Upper lobe of left lung (tissue), 6 donors: ENCODE results near the gene SMIM27. TPM values are rescaled to one million over a fixed set of nuclear protein-coding genes. Genes with fewer than 3 reads are reported as not detected.

Experiments used
- ATAC-seq, 2 donors: fragments of 200-7000 bp; cut with Tn5 transposase; one replicate each; pipeline ENCODE4 v1.9.1; 2022; ENCODE audit warnings: mild to moderate bottlenecking in 2 of 2, moderate library complexity in 2 of 2; ENCODE audit not compliant: low FRiP score in 2 of 2
- DNase-seq, 2 donors: peaks; one replicate each; pipeline ENCODE4 v3.0.0-alpha.2; 2019 to 2020
- H3K27ac ChIP-seq, 4 donors: fragments of 200-600 bp; sonication (generic); one replicate each; pipeline ENCODE4 v1.5.1; 2016 to 2019
- H3K27me3 ChIP-seq, 4 donors: fragments of 200-600 bp; sonication (generic); one replicate each; pipeline ENCODE4 v1.5.1; 2017 to 2019
- H3K36me3 ChIP-seq, 4 donors: fragments of 200-600 bp; sonication (generic); one replicate each; pipeline ENCODE4 v1.5.1; 2016 to 2019
- H3K4me1 ChIP-seq, 4 donors: fragments of 200-600 bp; sonication (generic); one replicate each; pipeline ENCODE4 v1.5.1; 2018 to 2019
- H3K4me3 ChIP-seq, 4 donors: fragments of 200-600 bp; sonication (generic); one replicate each; pipeline ENCODE4 v1.5.1; 2017 to 2019; ENCODE audit warnings: mild to moderate bottlenecking in 2 of 4, moderate library complexity in 1 of 4
- H3K9me3 ChIP-seq, 4 donors: fragments of 200-600 bp; sonication (generic); one replicate each; pipeline ENCODE4 v1.5.1; 2018 to 2019
- CTCF ChIP-seq, 6 experiments: fragments of 450-650 bp in 4 of 6; fragments of 200-600 bp in 2 of 6; sonication (generic) in 2 of 6; IDR thresholded peaks; one replicate each; pipeline ENCODE4 v1.5.1; 2016 to 2019; ENCODE audit warnings: antibody characterized with exemption in 6 of 6
- EP300 ChIP-seq, 4 donors: sonication (generic); formaldehyde crosslinking; IDR thresholded peaks; one replicate each; pipeline ENCODE4 v1.5.1; 2017; ENCODE audit warnings: antibody characterized with exemption in 4 of 4, control low read depth in 2 of 4
- POLR2A ChIP-seq, 4 donors: fragments of 450-650 bp; IDR thresholded peaks; one replicate each; pipeline ENCODE4 v1.5.1; 2016 to 2017; ENCODE audit warnings: antibody characterized with exemption in 4 of 4, mild to moderate bottlenecking in 2 of 4
- POLR2AphosphoS5 ChIP-seq, 2 donors: sonication (generic); formaldehyde crosslinking; IDR thresholded peaks; one replicate each; pipeline ENCODE4 v1.5.1; 2017; ENCODE audit warnings: antibody characterized with exemption in 2 of 2
- WGBS, 2 donors: methylation state at CpG; one replicate each; pipeline ENCODE4 v1.1.5; 2017 to 2018; 5-methylcytosine and 5-hydroxymethylcytosine counted together
- total RNA-seq, 6 donors: library from RNA; depleted of rRNA in 4 of 6; stranded (reverse); fragments of >200 nt in 4 of 6; gene quantifications; one replicate each; pipeline versions ENCODE4 v1.1.0 to v1.2.1, GENCODE V29; 2016 to 2021
- donor health status: DM: no; HTN: no; CAD: no; lungs with moderate emphysema.
- donor health status: DM: no; HTN: yes; CAD: no; lungs with severe emphysema.

SMIM27 gene
- total RNA-seq, 6 donors from 2014 or later, result 2.1 to 14.4 (median 5.5) TPM

GRCh38 chr9:32580631-32581300 is 28.6 kb downstream of the SMIM27 start:
- Histone ChIP-seq H3K36me3 (no peaks in the 10 kb centered on the region), H3K9me3 (no peaks in the 10 kb centered on the region), H3K4me3 (no peak overlapping the region), H3K27ac (no peak overlapping the region), H3K4me1 (no peaks in the 10 kb centered on the region), H3K27me3 (no peaks in the 10 kb centered on the region)
- DNase-seq (no peak), ATAC-seq (no peak)
- TF ChIP-seq EP300 (IDR thresholded peaks at IDR 0.05) (no peak), CTCF (IDR thresholded peaks at IDR 0.05) (no peak), POLR2A (IDR thresholded peaks at IDR 0.05) (no peak), POLR2AphosphoS5 (IDR thresholded peaks at IDR 0.05) (no peak)
- WGBS, 2 donors, result 16 to 19% methylated on average over 3 of the region's 3 CpGs

DNA sequence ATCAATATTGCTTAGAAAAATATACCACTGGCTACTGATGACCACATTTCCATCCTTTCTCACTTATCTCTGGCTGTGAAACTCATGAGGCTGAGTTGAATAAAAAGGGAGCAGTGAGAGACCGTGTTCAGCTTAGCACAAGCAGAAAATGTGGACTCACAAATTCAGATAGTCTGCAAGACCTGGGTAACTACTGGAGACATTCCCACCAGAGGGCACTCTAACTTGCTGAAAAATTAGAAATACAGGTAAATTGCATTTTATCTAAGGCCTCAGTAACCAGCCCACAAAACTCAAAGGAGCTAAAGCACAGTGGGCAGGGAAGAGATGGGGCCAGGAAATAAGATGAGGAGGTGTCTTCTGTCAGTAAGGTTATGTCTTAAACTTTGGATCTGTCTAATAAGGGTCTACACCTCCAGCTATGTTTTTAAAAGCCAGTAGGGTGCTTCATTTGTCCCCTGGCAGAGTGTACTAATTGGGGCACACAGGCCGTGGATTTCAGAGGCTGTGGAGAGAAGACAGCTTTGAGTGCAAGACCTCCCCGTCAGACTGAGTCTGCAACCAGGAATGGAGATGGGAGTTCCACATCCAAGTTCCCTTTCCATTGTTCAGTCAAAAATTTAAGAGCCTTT is 29.5 kb downstream of the SMIM27 start:
- H3K4me1 ChIP-seq, result no peaks in the 10 kb centered on the region
- WGBS, 2 donors, result 48 to 54% methylated on average over 3 of the region's 3 CpGs
- no peak overlapping the region for H3K4me3 ChIP-seq
- no peak for TF ChIP-seq POLR2A (IDR thresholded peaks at IDR 0.05)
- no peak for TF ChIP-seq EP300 (IDR thresholded peaks at IDR 0.05)
- peak in 3 of 6 experiments; percentile 22 to 26 (median 24) for TF ChIP-seq CTCF (IDR thresholded peaks at IDR 0.05)
- TF ChIP-seq POLR2AphosphoS5 (IDR thresholded peaks at IDR 0.05), result no peak
- H3K9me3 ChIP-seq, result no peaks in the 10 kb centered on the region
- ATAC-seq, result peak in 1 of 2 donors; percentile 35
- DNase-seq, result no peak
- H3K36me3 ChIP-seq, result no peaks in the 10 kb centered on the region
- H3K27ac ChIP-seq, result no peak overlapping the region
- H3K27me3 ChIP-seq, result no peaks in the 10 kb centered on the region

DNA sequence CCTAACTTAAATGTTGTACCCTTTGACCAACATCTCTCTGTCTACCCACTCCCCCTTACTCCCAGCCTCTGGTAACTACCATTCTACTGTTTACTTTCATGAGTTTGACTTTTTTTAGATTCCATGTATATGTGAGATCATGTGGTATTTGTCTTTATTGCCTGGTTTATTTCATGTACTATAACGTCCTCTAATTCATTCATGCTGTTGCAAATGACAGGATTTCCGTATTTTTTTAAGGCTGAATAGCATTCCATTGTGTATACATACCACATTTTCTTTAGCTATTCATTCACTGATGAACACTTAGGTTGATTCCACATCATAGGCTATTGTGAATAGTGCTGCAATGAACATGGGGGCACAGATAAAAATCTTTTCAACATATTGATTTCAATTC is 32.7 kb downstream of the SMIM27 start:
- ATAC-seq (no peak), DNase-seq (no peak)
- no peak for TF ChIP-seq CTCF (IDR thresholded peaks at IDR 0.05)
- TF ChIP-seq POLR2A (IDR thresholded peaks at IDR 0.05), result no peak
- no peak for TF ChIP-seq EP300 (IDR thresholded peaks at IDR 0.05)
- no peak for TF ChIP-seq POLR2AphosphoS5 (IDR thresholded peaks at IDR 0.05)

GRCh38 chr9:32587901-32588300 is 35.8 kb downstream of the SMIM27 start:
- TF ChIP-seq POLR2A (IDR thresholded peaks at IDR 0.05) (no peak), EP300 (IDR thresholded peaks at IDR 0.05) (no peak), POLR2AphosphoS5 (IDR thresholded peaks at IDR 0.05) (no peak), CTCF (IDR thresholded peaks at IDR 0.05) (no peak)
- Histone ChIP-seq H3K27ac (no peak overlapping the region), H3K9me3 (no peaks in the 10 kb centered on the region), H3K4me1 (no peaks in the 10 kb centered on the region), H3K27me3 (no peaks in the 10 kb centered on the region), H3K4me3 (no peak overlapping the region), H3K36me3 (no peaks in the 10 kb centered on the region)
- DNase-seq, result no peak
- ATAC-seq, result no peak

More for the DNA sequence above, 32.7 kb downstream of the SMIM27 start:
- 29 to 48% methylated on average over 2 of the region's 2 CpGs for WGBS, 2 donors
- Histone ChIP-seq H3K36me3 (no peaks in the 10 kb centered on the region), H3K9me3 (no peaks in the 10 kb centered on the region), H3K4me1 (no peaks in the 10 kb centered on the region), H3K27ac (no peak overlapping the region), H3K27me3 (no peaks in the 10 kb centered on the region), H3K4me3 (no peak overlapping the region)
